Ovary (tissue), 3 donors: ENCODE measurements around the gene GNB1L.

Experiments used
- POLR2A ChIP-seq: fragments of 450-650 bp; IDR thresholded peaks from one replicate; pipeline ENCODE4 v1.6.1; 2017; ENCODE audit warnings: antibody characterized with exemption, mild to moderate bottlenecking, moderate library complexity
- TF ChIP-seq, protein P1 (sequence below), 3 donors: fragments of 450-650 bp in 2 of 3; fragments of 200-600 bp in 1 of 3; IDR thresholded peaks; one replicate each; pipeline versions ENCODE4 v1.5.1 to v1.8.0; 2016 to 2022; ENCODE audit warnings: antibody characterized with exemption in 3 of 3, mild to moderate bottlenecking in 1 of 3
- donor health status: DM: no; HTN: no; CAD: no.

GRCh38 chr22:19876314-19876940 lies 21.8 kb upstream of the GNB1L start:
- TF ChIP-seq, protein P1, sequence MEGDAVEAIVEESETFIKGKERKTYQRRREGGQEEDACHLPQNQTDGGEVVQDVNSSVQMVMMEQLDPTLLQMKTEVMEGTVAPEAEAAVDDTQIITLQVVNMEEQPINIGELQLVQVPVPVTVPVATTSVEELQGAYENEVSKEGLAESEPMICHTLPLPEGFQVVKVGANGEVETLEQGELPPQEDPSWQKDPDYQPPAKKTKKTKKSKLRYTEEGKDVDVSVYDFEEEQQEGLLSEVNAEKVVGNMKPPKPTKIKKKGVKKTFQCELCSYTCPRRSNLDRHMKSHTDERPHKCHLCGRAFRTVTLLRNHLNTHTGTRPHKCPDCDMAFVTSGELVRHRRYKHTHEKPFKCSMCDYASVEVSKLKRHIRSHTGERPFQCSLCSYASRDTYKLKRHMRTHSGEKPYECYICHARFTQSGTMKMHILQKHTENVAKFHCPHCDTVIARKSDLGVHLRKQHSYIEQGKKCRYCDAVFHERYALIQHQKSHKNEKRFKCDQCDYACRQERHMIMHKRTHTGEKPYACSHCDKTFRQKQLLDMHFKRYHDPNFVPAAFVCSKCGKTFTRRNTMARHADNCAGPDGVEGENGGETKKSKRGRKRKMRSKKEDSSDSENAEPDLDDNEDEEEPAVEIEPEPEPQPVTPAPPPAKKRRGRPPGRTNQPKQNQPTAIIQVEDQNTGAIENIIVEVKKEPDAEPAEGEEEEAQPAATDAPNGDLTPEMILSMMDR (IDR thresholded peaks at IDR 0.05): no peak
- no peak for TF ChIP-seq POLR2A
